HepG2 (cell line): ENCODE measurements around the gene SETD2.

Experiments
- ARID2 ChIP-seq: sonication (generic); formaldehyde crosslinking; IDR thresholded peaks from 2 replicates; pipeline ENCODE4 v1.8.1; 2022; ENCODE audit warnings: mild to moderate bottlenecking, missing genetic modification reagents, borderline replicate concordance
- EZH2 ChIP-seq: conservative IDR thresholded peaks from 2 replicates; pipeline ENCODE4 v1.6.1; 2012; ENCODE audit warnings: mild to moderate bottlenecking, low read depth, low read length, moderate library complexity
- POLR2A ChIP-seq, 2 experiments: IDR thresholded peaks; 2 replicates each; pipeline ENCODE4 v1.6.1; 2011; ENCODE audit warnings: low read depth in 2 of 2, low read length in 2 of 2, mild to moderate bottlenecking in 1 of 2, moderate library complexity in 1 of 2; ENCODE audit not compliant: insufficient read depth in 1 of 2
- POLR2AphosphoS5 ChIP-seq: IDR thresholded peaks from 2 replicates; pipeline ENCODE4 v1.6.1; 2012; ENCODE audit warnings: low read depth, low read length
- ZBTB1 ChIP-seq: sonication (generic); formaldehyde crosslinking; IDR thresholded peaks from 2 replicates; pipeline ENCODE4 v1.4.0; 2020; ENCODE audit warnings: missing genetic modification reagents, borderline replicate concordance
- ZNF224 ChIP-seq: sonication (generic); formaldehyde crosslinking; IDR thresholded peaks from 2 replicates; pipeline ENCODE4 v1.5.0; 2020; ENCODE audit warnings: mild to moderate bottlenecking, missing genetic modification reagents
- ZNF549 ChIP-seq: sonication (generic); formaldehyde crosslinking; IDR thresholded peaks from 2 replicates; pipeline ENCODE4 v1.5.0; 2020; ENCODE audit warnings: missing genetic modification reagents
- TF ChIP-seq, protein P1 (sequence below): sonication (generic); formaldehyde crosslinking; conservative IDR thresholded peaks from 2 replicates; pipeline ENCODE4 v1.4.0; 2020; ENCODE audit warnings: missing genetic modification reagents
- TF ChIP-seq, protein P2 (sequence below), 2 experiments: sonication (generic) in 1 of 2; formaldehyde crosslinking in 1 of 2; IDR thresholded peaks; 2 replicates each; pipeline versions ENCODE4 v1.5.1 to v1.6.1; 2011 to 2020; ENCODE audit warnings: borderline replicate concordance in 1 of 2, low read depth in 1 of 2, low read length in 1 of 2, mild to moderate bottlenecking in 1 of 2, missing genetic modification reagents in 1 of 2, moderate library complexity in 1 of 2
- TF ChIP-seq, protein P3 (sequence below): sonication (generic); formaldehyde crosslinking; IDR thresholded peaks from 2 replicates; pipeline ENCODE4 v1.8.1; 2023; ENCODE audit warnings: mild to moderate bottlenecking, inconsistent platforms, moderate library complexity, missing genetic modification reagents, borderline replicate concordance
- TF ChIP-seq, protein P4 (sequence below): IDR thresholded peaks from 2 replicates; pipeline ENCODE4 v1.6.1; 2012; ENCODE audit warnings: inconsistent platforms
- TF ChIP-seq, protein P5 (sequence below): sonication (generic); formaldehyde crosslinking; IDR thresholded peaks from 2 replicates; pipeline ENCODE4 v1.5.0; 2020; ENCODE audit warnings: mild to moderate bottlenecking, missing genetic modification reagents, moderate library complexity
- TF ChIP-seq, protein P6 (sequence below): sonication (generic); formaldehyde crosslinking; IDR thresholded peaks from 2 replicates; pipeline ENCODE4 v1.8.0; 2022; ENCODE audit warnings: mild to moderate bottlenecking, missing genetic modification reagents, moderate library complexity
- TF ChIP-seq, protein P7 (sequence below): sonication (generic); formaldehyde crosslinking; IDR thresholded peaks from 2 replicates; pipeline ENCODE4 v1.8.0; 2022; ENCODE audit warnings: mild to moderate bottlenecking, missing genetic modification reagents

DNA sequence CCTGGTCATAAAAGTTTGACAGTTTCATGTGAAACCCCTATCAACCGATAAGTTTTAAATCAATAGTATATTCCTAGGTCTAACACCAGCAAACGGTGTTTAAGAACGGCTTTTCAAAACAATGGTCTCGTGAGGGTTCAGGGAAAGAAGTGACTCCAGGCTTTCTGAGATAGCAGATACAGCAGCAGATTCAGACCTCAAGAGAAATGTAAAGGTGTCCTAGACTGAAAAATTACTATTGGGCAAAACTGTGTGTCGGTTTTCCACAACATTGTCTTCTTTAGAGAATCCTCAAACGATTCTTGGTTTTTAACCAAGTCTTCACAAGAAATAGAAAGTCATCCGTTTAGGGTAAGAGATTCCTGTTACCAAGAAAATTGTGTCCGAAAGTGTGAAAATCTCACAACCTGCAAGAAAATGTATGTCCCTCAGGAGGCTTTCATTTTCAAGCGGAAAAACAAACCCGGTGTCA is 1.2 kb downstream of the SETD2 start:
- TF ChIP-seq, protein P1, sequence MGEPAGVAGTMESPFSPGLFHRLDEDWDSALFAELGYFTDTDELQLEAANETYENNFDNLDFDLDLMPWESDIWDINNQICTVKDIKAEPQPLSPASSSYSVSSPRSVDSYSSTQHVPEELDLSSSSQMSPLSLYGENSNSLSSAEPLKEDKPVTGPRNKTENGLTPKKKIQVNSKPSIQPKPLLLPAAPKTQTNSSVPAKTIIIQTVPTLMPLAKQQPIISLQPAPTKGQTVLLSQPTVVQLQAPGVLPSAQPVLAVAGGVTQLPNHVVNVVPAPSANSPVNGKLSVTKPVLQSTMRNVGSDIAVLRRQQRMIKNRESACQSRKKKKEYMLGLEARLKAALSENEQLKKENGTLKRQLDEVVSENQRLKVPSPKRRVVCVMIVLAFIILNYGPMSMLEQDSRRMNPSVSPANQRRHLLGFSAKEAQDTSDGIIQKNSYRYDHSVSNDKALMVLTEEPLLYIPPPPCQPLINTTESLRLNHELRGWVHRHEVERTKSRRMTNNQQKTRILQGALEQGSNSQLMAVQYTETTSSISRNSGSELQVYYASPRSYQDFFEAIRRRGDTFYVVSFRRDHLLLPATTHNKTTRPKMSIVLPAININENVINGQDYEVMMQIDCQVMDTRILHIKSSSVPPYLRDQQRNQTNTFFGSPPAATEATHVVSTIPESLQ (CRISPR knock-in tag), result no peak
- no peak for TF ChIP-seq ZBTB1 (CRISPR knock-in tag)
- TF ChIP-seq POLR2A (IDR thresholded peaks at IDR 0.05; ENCODE audit: insufficient read depth in 1 of 2, low read depth in 2 of 2, low read length in 2 of 2), result no peak
- TF ChIP-seq ARID2 (CRISPR knock-in tag), result 0 out of 2 replicates have a peak, but pooled peaks have one; percentile 75
- TF ChIP-seq, protein P2, sequence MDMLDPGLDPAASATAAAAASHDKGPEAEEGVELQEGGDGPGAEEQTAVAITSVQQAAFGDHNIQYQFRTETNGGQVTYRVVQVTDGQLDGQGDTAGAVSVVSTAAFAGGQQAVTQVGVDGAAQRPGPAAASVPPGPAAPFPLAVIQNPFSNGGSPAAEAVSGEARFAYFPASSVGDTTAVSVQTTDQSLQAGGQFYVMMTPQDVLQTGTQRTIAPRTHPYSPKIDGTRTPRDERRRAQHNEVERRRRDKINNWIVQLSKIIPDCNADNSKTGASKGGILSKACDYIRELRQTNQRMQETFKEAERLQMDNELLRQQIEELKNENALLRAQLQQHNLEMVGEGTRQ (IDR thresholded peaks at IDR 0.05; ENCODE audit: low read depth, low read length), result no peak
- TF ChIP-seq, protein P2 (CRISPR knock-in tag; IDR thresholded peaks at IDR 0.05; ENCODE audit: borderline replicate concordance), result no peak
- no peak for TF ChIP-seq ZNF549 (CRISPR knock-in tag)
- TF ChIP-seq, protein P3, sequence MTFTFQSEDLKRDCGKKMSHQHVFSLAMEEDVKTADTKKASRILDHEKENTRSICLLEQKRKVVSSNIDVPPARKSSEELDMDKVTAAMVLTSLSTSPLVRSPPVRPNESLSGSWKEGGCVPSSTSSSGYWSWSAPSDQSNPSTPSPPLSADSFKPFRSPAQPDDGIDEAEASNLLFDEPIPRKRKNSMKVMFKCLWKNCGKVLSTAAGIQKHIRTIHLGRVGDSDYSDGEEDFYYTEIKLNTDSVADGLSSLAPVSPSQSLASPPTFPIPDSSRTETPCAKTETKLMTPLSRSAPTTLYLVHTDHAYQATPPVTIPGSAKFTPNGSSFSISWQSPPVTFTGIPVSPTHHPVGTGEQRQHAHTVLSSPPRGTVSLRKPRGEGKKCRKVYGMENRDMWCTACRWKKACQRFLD (CRISPR knock-in tag), result no peak
- TF ChIP-seq EZH2, result no peak
- TF ChIP-seq, protein P4, sequence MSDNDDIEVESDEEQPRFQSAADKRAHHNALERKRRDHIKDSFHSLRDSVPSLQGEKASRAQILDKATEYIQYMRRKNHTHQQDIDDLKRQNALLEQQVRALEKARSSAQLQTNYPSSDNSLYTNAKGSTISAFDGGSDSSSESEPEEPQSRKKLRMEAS, result no peak
- TF ChIP-seq, protein P5, sequence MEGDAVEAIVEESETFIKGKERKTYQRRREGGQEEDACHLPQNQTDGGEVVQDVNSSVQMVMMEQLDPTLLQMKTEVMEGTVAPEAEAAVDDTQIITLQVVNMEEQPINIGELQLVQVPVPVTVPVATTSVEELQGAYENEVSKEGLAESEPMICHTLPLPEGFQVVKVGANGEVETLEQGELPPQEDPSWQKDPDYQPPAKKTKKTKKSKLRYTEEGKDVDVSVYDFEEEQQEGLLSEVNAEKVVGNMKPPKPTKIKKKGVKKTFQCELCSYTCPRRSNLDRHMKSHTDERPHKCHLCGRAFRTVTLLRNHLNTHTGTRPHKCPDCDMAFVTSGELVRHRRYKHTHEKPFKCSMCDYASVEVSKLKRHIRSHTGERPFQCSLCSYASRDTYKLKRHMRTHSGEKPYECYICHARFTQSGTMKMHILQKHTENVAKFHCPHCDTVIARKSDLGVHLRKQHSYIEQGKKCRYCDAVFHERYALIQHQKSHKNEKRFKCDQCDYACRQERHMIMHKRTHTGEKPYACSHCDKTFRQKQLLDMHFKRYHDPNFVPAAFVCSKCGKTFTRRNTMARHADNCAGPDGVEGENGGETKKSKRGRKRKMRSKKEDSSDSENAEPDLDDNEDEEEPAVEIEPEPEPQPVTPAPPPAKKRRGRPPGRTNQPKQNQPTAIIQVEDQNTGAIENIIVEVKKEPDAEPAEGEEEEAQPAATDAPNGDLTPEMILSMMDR (CRISPR knock-in tag), result no peak
- no peak for TF ChIP-seq ZNF224
- TF ChIP-seq, protein P6, sequence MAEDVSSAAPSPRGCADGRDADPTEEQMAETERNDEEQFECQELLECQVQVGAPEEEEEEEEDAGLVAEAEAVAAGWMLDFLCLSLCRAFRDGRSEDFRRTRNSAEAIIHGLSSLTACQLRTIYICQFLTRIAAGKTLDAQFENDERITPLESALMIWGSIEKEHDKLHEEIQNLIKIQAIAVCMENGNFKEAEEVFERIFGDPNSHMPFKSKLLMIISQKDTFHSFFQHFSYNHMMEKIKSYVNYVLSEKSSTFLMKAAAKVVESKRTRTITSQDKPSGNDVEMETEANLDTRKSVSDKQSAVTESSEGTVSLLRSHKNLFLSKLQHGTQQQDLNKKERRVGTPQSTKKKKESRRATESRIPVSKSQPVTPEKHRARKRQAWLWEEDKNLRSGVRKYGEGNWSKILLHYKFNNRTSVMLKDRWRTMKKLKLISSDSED (CRISPR knock-in tag), result no peak
- TF ChIP-seq, protein P7, sequence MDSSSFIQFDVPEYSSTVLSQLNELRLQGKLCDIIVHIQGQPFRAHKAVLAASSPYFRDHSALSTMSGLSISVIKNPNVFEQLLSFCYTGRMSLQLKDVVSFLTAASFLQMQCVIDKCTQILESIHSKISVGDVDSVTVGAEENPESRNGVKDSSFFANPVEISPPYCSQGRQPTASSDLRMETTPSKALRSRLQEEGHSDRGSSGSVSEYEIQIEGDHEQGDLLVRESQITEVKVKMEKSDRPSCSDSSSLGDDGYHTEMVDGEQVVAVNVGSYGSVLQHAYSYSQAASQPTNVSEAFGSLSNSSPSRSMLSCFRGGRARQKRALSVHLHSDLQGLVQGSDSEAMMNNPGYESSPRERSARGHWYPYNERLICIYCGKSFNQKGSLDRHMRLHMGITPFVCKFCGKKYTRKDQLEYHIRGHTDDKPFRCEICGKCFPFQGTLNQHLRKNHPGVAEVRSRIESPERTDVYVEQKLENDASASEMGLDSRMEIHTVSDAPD (CRISPR knock-in tag), result no peak
- TF ChIP-seq POLR2AphosphoS5, result no peak
